ENCODE results near the gene XYLT2. TPM values are rescaled to one million over a fixed set of nuclear protein-coding genes. Genes with fewer than 3 reads are reported as not detected.
"Not testable (repeated sequence)": the region's sequence is repeated elsewhere in the genome, so short reads cannot be mapped to it uniquely, and the experiment has no call there.

Gene XYLT2
- total and polyA plus RNA-seq, 3 donors from 2014 or later, result 37.6 to 47.4 (median 44.1) TPM

GRCh38 chr17:50312308-50312707 is 33.6 kb upstream of the XYLT2 start:
- intact Hi-C loops (cut with DNase I; ENCODE audit: low total_unique reads), result no loop called here
- whole genome bisulfite sequencing, 2 donors, result 66% methylated on average over 5 of the region's 5 CpGs
- Histone ChIP-seq H3K27ac (no peak overlapping the region), H3K4me3 (no peak overlapping the region), H3K4me1 (peaks cover 7% of the 10 kb centered on the region), H3K9me3 (no peaks in the 10 kb centered on the region), H3K36me3 (ENCODE audit: low read depth, missing control alignments) (no peaks in the 10 kb centered on the region), H3K27me3 (no peaks in the 10 kb centered on the region)
- DNase-seq, result no peak
- TF ChIP-seq CTCF (IDR thresholded peaks at IDR 0.05), result no peak
- TF ChIP-seq POLR2A (IDR thresholded peaks at IDR 0.05), result no peak

GRCh38 chr17:50314456-50315011 is 31.4 kb upstream of the XYLT2 start:
- no peak for DNase-seq
- Histone ChIP-seq H3K4me3 (no peak overlapping the region), H3K27me3 (no peaks in the 10 kb centered on the region), H3K36me3 (ENCODE audit: low read depth, missing control alignments) (no peaks in the 10 kb centered on the region), H3K4me1 (peaks cover 7% of the 10 kb centered on the region), H3K27ac (no peak overlapping the region), H3K9me3 (no peaks in the 10 kb centered on the region)
- TF ChIP-seq POLR2A (IDR thresholded peaks at IDR 0.05), result no peak
- no peak for TF ChIP-seq CTCF (IDR thresholded peaks at IDR 0.05)
- intact Hi-C loops (cut with DNase I; ENCODE audit: low total_unique reads), result no loop called here
- 89 to 96% methylated on average over 6 of the region's 6 CpGs for WGBS, 2 donors

- intact Hi-C loops (cut with DNase I; ENCODE audit: low total_unique reads), result no loop called here
- Histone ChIP-seq H3K4me3 (no peak overlapping the region), H3K27ac (no peak overlapping the region), H3K4me1 (no peaks in the 10 kb centered on the region), H3K9me3 (no peaks in the 10 kb centered on the region), H3K36me3 (ENCODE audit: low read depth, missing control alignments) (no peaks in the 10 kb centered on the region), H3K27me3 (no peaks in the 10 kb centered on the region)
- 85% methylated on average over 3 of the region's 3 CpGs for WGBS, 2 donors
- DNase-seq, result no peak
- no peak for TF ChIP-seq CTCF (IDR thresholded peaks at IDR 0.05)
- no peak for TF ChIP-seq POLR2A (IDR thresholded peaks at IDR 0.05)
These were observed 29.8 kb upstream of the XYLT2 start for GRCh38 chr17:50316016-50316587.

GRCh38 chr17:50316660-50317059 is 29.3 kb upstream of the XYLT2 start:
- H3K9me3 ChIP-seq; H3K27ac ChIP-seq; H3K4me3 ChIP-seq; DNase-seq; H3K27me3 ChIP-seq; H3K36me3 ChIP-seq (ENCODE audit: low read depth, missing control alignments); intact Hi-C loops (cut with DNase I; ENCODE audit: low total_unique reads); H3K4me1 ChIP-seq: not testable (repeated sequence)
- WGBS, 2 donors, result 91 to 92% methylated on average over 2 of the region's 2 CpGs

- WGBS, 2 donors, result 88 to 95% methylated on average over 2 of the region's 2 CpGs
- Histone ChIP-seq H3K27ac (no peak overlapping the region), H3K27me3 (no peaks in the 10 kb centered on the region), H3K4me1 (no peaks in the 10 kb centered on the region), H3K4me3 (no peak overlapping the region), H3K9me3 (no peaks in the 10 kb centered on the region), H3K36me3 (ENCODE audit: low read depth, missing control alignments) (no peaks in the 10 kb centered on the region)
- TF ChIP-seq POLR2A (IDR thresholded peaks at IDR 0.05), result no peak
- TF ChIP-seq CTCF (IDR thresholded peaks at IDR 0.05), result no peak
- intact Hi-C loops (cut with DNase I; ENCODE audit: low total_unique reads), result no loop called here
- DNase-seq, result no peak
These were observed 28.8 kb upstream of the XYLT2 start for GRCh38 chr17:50317121-50317520.

Data from testis (tissue), 3 donors.